Endothelial cell of umbilical vein (primary cell): ENCODE measurements around the gene AGRN. TPM values are rescaled to one million over a fixed set of nuclear protein-coding genes. Genes with fewer than 3 reads are reported as not detected.
"Not testable (repeated sequence)": the region's sequence is repeated elsewhere in the genome, so short reads cannot be mapped to it uniquely, and the experiment has no call there.

ENCODE experiments used
- BruUV-seq: library from RNA; stranded (reverse); fragments of 400-500 nt; replicated peaks from 2 replicates; lab custom pipeline; 2021; lab: Mats Ljungman, UMichigan
- CTCF ChIA-PET: fragments of 300-600, 350-600 bp; sonication (Branson Sonifier 250); formaldehyde crosslinking; loops from one replicate; lab custom pipeline; 2021; ENCODE audit warnings: antibody characterized with exemption, inconsistent platforms; lab: Charles Lee
- POLR2A ChIA-PET: fragments of 300-600, 350-600 bp; sonication (Branson Sonifier 250); formaldehyde crosslinking; loops from one replicate; lab custom pipeline; 2021; ENCODE audit warnings: antibody characterized with exemption, inconsistent platforms; lab: Charles Lee
- DNase-seq: peaks from one replicate; pipeline ENCODE4 v3.0.0-alpha.2; 2011; ENCODE audit warnings: low read depth, low spot score
- FAIRE-seq: peaks from 2 replicates; lab custom pipeline; 2011; peaks lifted over from hg19 to GRCh38; lab: Jason Lieb, UNC
- H2AFZ ChIP-seq: 2 replicates; pipeline ENCODE4 v1.6.0; 2012; ENCODE audit warnings: low read depth, low read length, control low read depth, inconsistent platforms
- H3K27ac ChIP-seq: 2 replicates; pipeline ENCODE4 v1.5.1; 2011; ENCODE audit warnings: low read depth, mild to moderate bottlenecking, control low read depth, low read length, moderate library complexity; ENCODE audit not compliant: insufficient read depth
- H3K27me3 ChIP-seq, 2 experiments: 2 replicates each; pipeline versions ENCODE4 v1.6.0 to v1.6.1; 2011; ENCODE audit warnings: low read length in 2 of 2, mixed read lengths in 1 of 2; ENCODE audit not compliant: control insufficient read depth in 2 of 2, insufficient read depth in 2 of 2
- H3K36me3 ChIP-seq, 2 experiments: 2 replicates in 1 of 2; 3 replicates in 1 of 2; pipeline ENCODE4 v1.5.1; 2011; ENCODE audit warnings: low read length in 2 of 2, mild to moderate bottlenecking in 1 of 2, moderate library complexity in 1 of 2; ENCODE audit not compliant: control insufficient read depth in 2 of 2, insufficient read depth in 2 of 2; ENCODE audit errors: extremely low read depth in 1 of 2
- H3K4me1 ChIP-seq: 3 replicates; pipeline ENCODE4 v1.5.1; 2011; ENCODE audit warnings: mild to moderate bottlenecking, low read length; ENCODE audit not compliant: control insufficient read depth, insufficient read depth; ENCODE audit errors: extremely low read depth
- H3K4me2 ChIP-seq: 2 replicates; pipeline ENCODE4 v1.6.1; 2011; ENCODE audit warnings: low read length, control low read depth, mixed read lengths; ENCODE audit not compliant: insufficient read depth
- H3K4me3 ChIP-seq, 3 experiments: fragments of 200-600 bp in 1 of 3; sonication (generic), shearing (Covaris generic) in 1 of 3; replicated peaks in 1 of 3; 2 replicates each; pipeline ENCODE4 v1.5.1; 2011 to 2016; ENCODE audit warnings: control low read depth in 3 of 3, low read length in 3 of 3, mild to moderate bottlenecking in 2 of 3, inconsistent platforms in 1 of 3, low read depth in 1 of 3, moderate library complexity in 1 of 3; ENCODE audit not compliant: insufficient read depth in 1 of 3
- H3K79me2 ChIP-seq: 2 replicates; pipeline ENCODE4 v1.6.0; 2012; ENCODE audit warnings: low read length, inconsistent platforms; ENCODE audit not compliant: control insufficient read depth, insufficient read depth
- H3K9ac ChIP-seq: replicated peaks from 2 replicates; pipeline ENCODE3; 2011; ENCODE audit warnings: low read length, control low read depth; ENCODE audit not compliant: insufficient read depth; ENCODE audit errors: extremely low read depth
- H3K9me1 ChIP-seq: replicated peaks from 3 replicates; pipeline ENCODE4 v1.6.0; 2011; ENCODE audit warnings: mild to moderate bottlenecking, low read length; ENCODE audit not compliant: control insufficient read depth, insufficient read depth; ENCODE audit errors: extremely low read depth
- H3K9me3 ChIP-seq: replicated peaks from 2 replicates; pipeline ENCODE4 v1.5.1; 2012; ENCODE audit warnings: low read length, inconsistent platforms; ENCODE audit not compliant: control insufficient read depth, insufficient read depth
- H4K20me1 ChIP-seq: replicated peaks from 2 replicates; pipeline ENCODE3; 2011; ENCODE audit warnings: mild to moderate bottlenecking, low read length; ENCODE audit not compliant: control insufficient read depth, insufficient read depth; ENCODE audit errors: extremely low read depth
- EZH2 ChIP-seq: IDR thresholded peaks from 2 replicates; pipeline ENCODE4 v1.6.1; 2012; ENCODE audit warnings: borderline replicate concordance, low read depth, mild to moderate bottlenecking, moderate library complexity, low read length, inconsistent platforms; ENCODE audit not compliant: severe bottlenecking
- FOS ChIP-seq: IDR thresholded peaks from 2 replicates; pipeline ENCODE4 v1.6.1; 2011; ENCODE audit warnings: mild to moderate bottlenecking, low read length, moderate library complexity, borderline replicate concordance; ENCODE audit not compliant: insufficient read depth
- GATA2 ChIP-seq: IDR thresholded peaks from 2 replicates; pipeline ENCODE4 v1.7.0; 2011; ENCODE audit warnings: low read depth, mild to moderate bottlenecking, moderate library complexity, mixed read lengths, low read length; ENCODE audit not compliant: insufficient read length, insufficient read depth
- JUN ChIP-seq: IDR thresholded peaks from 2 replicates; pipeline ENCODE4 v1.6.1; 2011; ENCODE audit warnings: borderline replicate concordance, low read depth; ENCODE audit not compliant: insufficient read length, insufficient read depth
- MYC ChIP-seq: IDR thresholded peaks from one replicate; pipeline ENCODE4 v1.6.1; 2011; ENCODE audit warnings: mild to moderate bottlenecking, low read depth, low read length
- POLR2A ChIP-seq: IDR thresholded peaks from 2 replicates; pipeline ENCODE4 v1.6.1; 2012; ENCODE audit warnings: low read depth, mild to moderate bottlenecking, control low read depth, low read length
- POLR2AphosphoS5 ChIP-seq: IDR thresholded peaks from 2 replicates; pipeline ENCODE4 v1.6.1; 2012; ENCODE audit warnings: low read depth, mild to moderate bottlenecking, control low read depth, low read length, moderate library complexity; ENCODE audit not compliant: insufficient read depth
- dilution Hi-C: fragments of 300-500 bp; cut with MboI; formaldehyde crosslinking; loops from one replicate; pipeline ENCODE4 v1.15.0; 2019; ENCODE audit warnings: low sequenced_read_pairs; ENCODE audit not compliant: extremely low pct_ligation_motif_present
- intact Hi-C: fragments of 100-400 bp; cut with micrococcal nuclease; formaldehyde crosslinking; loops from one replicate; pipeline ENCODE4 v1.10.0; 2022
- polyA plus RNA-seq, 4 experiments: library from polyadenylated mRNA; depleted of rRNA in 3 of 4; stranded (reverse) in 3 of 4; unstranded in 1 of 4; fragments of >200 nt; gene quantifications; 2 replicates each; pipeline versions ENCODE4 v1.2.1 to v1.2.3, GENCODE V29; 2011 to 2012; ENCODE audit warnings: missing spikeins in 1 of 4
- total RNA-seq: library from RNA; stranded (reverse); gene quantifications from 2 replicates; pipeline ENCODE4 v1.2.3, GENCODE V29; 2021
- TF ChIP-seq, protein P1 (sequence below), 2 donors: IDR thresholded peaks; 1 replicate in 1 of 2; 2 replicates in 1 of 2; pipeline ENCODE4 v1.5.1; 2011; ENCODE audit warnings: low read length in 2 of 2, mild to moderate bottlenecking in 2 of 2, moderate library complexity in 2 of 2, control low read depth in 1 of 2, inconsistent platforms in 1 of 2, low read depth in 1 of 2; ENCODE audit not compliant: insufficient read depth in 1 of 2; ENCODE audit errors: extremely low read depth in 1 of 2
- TF ChIP-seq, protein P2 (sequence below): IDR thresholded peaks from 2 replicates; pipeline ENCODE4 v1.6.1; 2011; ENCODE audit not compliant: insufficient read depth, insufficient read length

Gene AGRN
- total and polyA plus RNA-seq, 2 donors (not counting 3 experiments of a cell fraction or from before 2014, with no cell fraction given), result 66.6 to 67.8 TPM

DNA sequence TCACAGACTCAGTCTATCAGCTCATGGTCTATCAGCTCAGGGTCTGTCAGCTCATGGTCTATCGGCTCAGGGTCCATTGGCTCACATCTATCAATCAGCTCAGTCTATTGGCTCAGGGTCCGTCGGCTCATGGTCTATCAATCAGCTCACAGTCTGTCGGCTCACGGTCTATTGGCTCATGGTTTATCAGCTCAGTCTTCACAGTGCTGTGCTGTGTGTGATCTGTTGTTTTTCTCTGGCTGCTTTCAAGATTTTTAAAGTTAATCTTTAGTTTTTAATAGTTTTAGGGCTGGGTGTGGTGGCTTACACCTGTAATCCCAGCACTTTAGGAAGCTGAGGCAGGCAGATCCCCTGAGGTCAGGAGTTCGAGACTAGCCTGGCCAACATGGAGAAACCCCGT lies 81.6 kb downstream of the AGRN start:
- no peak overlapping the region for H2AFZ ChIP-seq
- no peaks in the 10 kb centered on the region for H3K4me1 ChIP-seq
- ChIA-PET POLR2A (no interaction called here), CTCF (no interaction called here)
- no peaks in the 10 kb centered on the region for H3K36me3 ChIP-seq
- TF ChIP-seq EZH2 (no peak), GATA2 (no peak), FOS (no peak), POLR2AphosphoS5 (no peak), JUN (no peak), POLR2A (no peak), MYC (no peak)
- TF ChIP-seq, protein P1, sequence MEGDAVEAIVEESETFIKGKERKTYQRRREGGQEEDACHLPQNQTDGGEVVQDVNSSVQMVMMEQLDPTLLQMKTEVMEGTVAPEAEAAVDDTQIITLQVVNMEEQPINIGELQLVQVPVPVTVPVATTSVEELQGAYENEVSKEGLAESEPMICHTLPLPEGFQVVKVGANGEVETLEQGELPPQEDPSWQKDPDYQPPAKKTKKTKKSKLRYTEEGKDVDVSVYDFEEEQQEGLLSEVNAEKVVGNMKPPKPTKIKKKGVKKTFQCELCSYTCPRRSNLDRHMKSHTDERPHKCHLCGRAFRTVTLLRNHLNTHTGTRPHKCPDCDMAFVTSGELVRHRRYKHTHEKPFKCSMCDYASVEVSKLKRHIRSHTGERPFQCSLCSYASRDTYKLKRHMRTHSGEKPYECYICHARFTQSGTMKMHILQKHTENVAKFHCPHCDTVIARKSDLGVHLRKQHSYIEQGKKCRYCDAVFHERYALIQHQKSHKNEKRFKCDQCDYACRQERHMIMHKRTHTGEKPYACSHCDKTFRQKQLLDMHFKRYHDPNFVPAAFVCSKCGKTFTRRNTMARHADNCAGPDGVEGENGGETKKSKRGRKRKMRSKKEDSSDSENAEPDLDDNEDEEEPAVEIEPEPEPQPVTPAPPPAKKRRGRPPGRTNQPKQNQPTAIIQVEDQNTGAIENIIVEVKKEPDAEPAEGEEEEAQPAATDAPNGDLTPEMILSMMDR (IDR thresholded peaks at IDR 0.05; ENCODE audit: extremely low read depth in 1 of 2, insufficient read depth in 1 of 2, low read depth in 1 of 2, low read length in 2 of 2), result no peak
- TF ChIP-seq, protein P2, sequence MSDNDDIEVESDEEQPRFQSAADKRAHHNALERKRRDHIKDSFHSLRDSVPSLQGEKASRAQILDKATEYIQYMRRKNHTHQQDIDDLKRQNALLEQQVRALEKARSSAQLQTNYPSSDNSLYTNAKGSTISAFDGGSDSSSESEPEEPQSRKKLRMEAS, result no peak
- no peak overlapping the region for H3K27ac ChIP-seq
- H3K4me3 ChIP-seq, result no peak overlapping the region
- intact Hi-C loops (no loop called here), dilution Hi-C loops (no loop called here)
- H3K4me2 ChIP-seq, result no peak overlapping the region
- H3K9ac ChIP-seq, result no peak overlapping the region
- H4K20me1 ChIP-seq, result no peaks in the 10 kb centered on the region
- H3K9me1 ChIP-seq, result no peaks in the 10 kb centered on the region
- no peaks in the 10 kb centered on the region for H3K9me3 ChIP-seq
- no peaks in the 10 kb centered on the region for H3K27me3 ChIP-seq
- no TSS peak for BruUV-seq
- no peaks in the 10 kb centered on the region for H3K79me2 ChIP-seq
- DNase-seq (no peak), FAIRE-seq (no peak)

DNA sequence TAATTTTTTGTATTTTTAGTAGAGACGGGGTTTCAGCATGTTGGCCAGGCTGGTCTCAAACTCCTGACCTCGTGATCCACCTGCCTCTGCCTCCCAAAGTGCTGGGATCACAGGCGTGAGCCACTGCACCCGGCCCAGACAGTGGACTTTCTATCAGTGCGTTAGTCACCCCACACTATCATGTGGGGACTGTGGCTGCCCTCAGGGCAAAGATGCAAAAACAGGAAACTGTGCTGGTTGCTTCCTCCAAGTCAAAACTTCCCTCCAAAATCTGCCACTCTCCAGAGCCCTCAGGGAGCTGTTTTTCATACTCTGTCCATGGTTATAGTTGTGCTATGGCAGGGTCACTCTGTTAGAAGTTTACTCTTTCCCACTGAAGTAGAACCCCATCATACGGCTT lies 84.2 kb downstream of the AGRN start:
- H4K20me1 ChIP-seq, H3K9me1 ChIP-seq, DNase-seq, H2AFZ ChIP-seq, H3K4me2 ChIP-seq, H3K9ac ChIP-seq, H3K79me2 ChIP-seq, POLR2A ChIA-PET, H3K4me1 ChIP-seq, intact Hi-C loops, H3K27me3 ChIP-seq, H3K36me3 ChIP-seq, BruUV-seq, FAIRE-seq, H3K4me3 ChIP-seq, dilution Hi-C loops, H3K27ac ChIP-seq, H3K9me3 ChIP-seq: not testable (repeated sequence)
- CTCF ChIA-PET, result interaction anchor here (1.6 kb wide), 1 partner anchor 18 kb away, joined by 4 read pairs; no protein-coding TSS in a partner anchor
